HG02943 (cell line): ENCODE results near the gene PCDHGC4.
A peak's percentile ranks its signal among the peaks of the same experiment; 100 is the strongest.

Source experiments
- ATAC-seq: cut with Tn5 transposase; IDR thresholded peaks from one replicate; pipeline ENCODE4 v1.9.1; 2021; ENCODE audit warnings: mild to moderate bottlenecking, low read depth, moderate library complexity; ENCODE audit not compliant: unreplicated experiment

PCDHGC4 gene

GRCh38 chr5:141484641-141485311, at the start of gene PCDHGC4:
Gene PCDHGC4, plus strand, starts transcription at chr5:141485030. Its CDS starts 144 bp downstream, at chr5:141485174.
- no peak for ATAC-seq

DNA sequence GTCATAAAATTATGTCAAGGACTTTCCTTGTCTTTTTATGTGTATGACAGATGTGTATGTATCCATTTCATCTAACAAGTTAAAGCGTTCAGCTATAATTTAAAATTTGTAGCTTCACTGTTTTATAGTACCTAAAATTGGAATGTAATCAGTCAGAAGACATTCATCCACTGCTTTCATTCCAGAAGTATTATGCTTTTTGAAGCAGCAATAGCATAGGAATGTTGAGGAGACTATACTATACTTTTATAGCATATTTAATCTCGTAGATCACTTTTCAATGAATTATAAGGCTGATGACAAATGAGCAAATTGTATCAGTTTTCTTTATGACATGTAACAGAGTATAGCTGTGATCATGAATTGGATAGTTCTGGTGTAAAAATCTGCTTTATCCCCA, 47.6 kb upstream of the PCDHGC4 start:
- no peak for ATAC-seq

GRCh38 chr5:141439411-141440141, 45.3 kb upstream of the PCDHGC4 start:
- no peak for ATAC-seq

DNA sequence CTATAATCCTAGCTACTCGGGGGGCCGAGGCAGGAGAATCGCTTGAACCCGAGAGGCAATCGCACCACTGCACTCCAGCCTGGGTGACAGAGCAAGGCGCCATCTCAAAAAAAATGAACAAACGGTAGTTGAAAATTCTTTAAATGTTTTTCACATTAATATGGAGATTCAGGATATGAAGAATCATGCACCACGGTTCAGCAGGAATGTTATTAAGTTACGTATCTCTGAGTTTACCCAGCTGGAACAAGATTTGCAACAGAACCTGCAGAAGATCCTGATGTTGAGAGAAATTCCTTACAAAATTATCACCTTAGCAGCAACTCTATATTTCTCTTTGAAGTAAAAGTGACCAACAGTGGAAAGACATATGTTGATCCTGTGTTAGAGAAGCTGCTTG, 44.5 kb upstream of the PCDHGC4 start:
- no peak for ATAC-seq

DNA sequence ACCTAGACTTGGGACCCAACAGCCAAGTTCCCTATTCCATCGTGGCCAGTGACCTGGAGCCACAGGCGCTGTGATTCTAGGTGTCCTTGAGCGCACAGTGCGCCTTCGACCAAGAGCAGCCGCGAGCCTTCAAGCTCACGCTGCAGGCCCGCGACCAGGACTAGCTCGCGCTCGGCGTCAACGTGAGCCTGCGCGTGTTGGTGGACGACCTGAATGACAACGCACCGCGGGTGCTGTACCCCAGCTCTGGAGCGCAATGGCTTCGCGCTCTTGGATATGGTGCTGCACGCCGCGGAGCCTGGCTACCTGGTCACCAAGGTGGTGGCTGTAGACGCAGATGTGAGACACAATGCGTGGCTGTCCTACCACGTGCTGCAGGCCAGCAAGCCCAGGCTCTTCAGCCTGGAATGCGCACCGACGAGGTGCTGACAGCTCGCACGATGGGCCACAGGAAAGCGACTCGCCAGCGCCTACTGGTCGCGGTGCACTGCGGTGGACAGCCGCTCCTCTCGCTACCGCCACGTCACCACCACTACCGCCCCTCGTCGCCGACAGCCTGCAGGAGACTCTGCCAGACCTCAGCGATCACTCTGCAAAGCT, 43.2 kb upstream of the PCDHGC4 start:
- no peak for ATAC-seq

- no peak for ATAC-seq
These were observed 19.5 kb upstream of the PCDHGC4 start for GRCh38 chr5:141465351-141465750.

DNA sequence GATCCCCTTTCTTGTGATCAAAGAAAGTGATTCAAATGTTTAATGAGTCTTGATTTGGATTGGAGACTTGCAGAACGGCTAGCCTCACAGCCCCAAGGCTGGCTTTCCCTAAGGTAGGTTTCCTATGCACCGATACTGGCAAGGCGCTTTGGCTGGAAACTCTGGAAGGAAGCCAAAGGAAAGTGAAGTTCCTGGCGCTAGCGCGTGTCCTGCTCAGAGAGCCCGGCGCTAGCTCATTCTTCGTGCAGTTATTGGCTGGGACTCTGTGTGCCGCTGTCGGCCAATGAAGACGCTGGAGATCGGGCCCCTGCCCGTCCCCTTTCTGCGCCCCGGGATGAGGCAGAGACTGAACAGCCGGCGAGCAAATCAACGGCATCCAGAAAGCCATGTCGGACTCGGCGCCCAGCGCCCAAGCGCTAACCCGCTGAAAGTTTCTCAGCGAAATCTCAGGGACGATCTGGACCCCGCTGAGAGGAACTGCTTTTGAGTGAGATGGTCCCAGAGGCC, 9.2 kb upstream of the PCDHGC4 start, which contains the start of gene PCDHGC3:
Gene PCDHGC3 (plus strand): TSS at position 342 of the 507 bp plus-strand sequence. CDS start 151 bp downstream, at position 493.
- peak; percentile 67 for ATAC-seq

GRCh38 chr5:141476132-141476911, 8.5 kb upstream of the PCDHGC4 start:
- ATAC-seq = peak; percentile 35

GRCh38 chr5:141477044-141477575, 7.7 kb upstream of the PCDHGC4 start:
- no peak for ATAC-seq

DNA sequence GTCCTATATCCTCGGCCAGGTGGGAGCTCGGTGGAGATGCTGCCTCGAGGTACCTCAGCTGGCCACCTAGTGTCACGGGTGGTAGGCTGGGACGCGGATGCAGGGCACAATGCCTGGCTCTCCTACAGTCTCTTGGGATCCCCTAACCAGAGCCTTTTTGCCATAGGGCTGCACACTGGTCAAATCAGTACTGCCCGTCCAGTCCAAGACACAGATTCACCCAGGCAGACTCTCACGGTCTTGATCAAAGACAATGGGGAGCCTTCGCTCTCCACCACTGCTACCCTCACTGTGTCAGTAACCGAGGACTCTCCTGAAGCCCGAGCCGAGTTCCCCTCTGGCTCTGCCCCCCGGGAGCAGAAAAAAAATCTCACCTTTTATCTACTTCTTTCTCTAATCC, 7.0 kb upstream of the PCDHGC4 start:
- ATAC-seq = no peak

DNA sequence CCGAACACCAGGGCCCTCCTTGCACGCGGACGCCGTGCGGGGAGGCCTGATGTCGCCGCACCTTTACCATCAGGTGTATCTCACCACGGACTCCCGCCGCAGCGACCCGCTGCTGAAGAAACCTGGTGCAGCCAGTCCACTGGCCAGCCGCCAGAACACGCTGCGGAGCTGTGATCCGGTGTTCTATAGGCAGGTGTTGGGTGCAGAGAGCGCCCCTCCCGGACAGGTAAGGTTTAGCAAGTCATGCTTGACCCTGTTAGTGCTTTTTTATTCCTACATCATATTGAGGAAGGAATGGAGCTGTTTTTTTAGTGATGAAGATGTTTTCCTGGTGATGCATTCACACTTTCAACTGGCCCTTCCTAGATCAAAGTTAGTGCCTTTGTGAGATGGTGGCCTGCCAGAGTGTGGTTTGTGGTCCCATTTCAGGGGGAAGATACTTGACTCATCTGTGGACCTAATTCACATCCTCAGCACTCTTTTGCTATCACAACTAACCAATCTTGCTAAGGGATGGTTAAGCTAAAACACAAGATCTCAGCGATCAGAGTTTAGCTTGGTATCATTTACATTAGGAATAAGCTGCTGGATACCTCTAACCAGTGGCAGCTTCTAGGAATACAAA, 6.4 kb upstream of the PCDHGC4 start:
- ATAC-seq = no peak

GRCh38 chr5:141479776-141480175, 5.1 kb upstream of the PCDHGC4 start:
- ATAC-seq = no peak

GRCh38 chr5:141483902-141484301, 928 bp upstream of the PCDHGC4 start:
- no peak for ATAC-seq

DNA sequence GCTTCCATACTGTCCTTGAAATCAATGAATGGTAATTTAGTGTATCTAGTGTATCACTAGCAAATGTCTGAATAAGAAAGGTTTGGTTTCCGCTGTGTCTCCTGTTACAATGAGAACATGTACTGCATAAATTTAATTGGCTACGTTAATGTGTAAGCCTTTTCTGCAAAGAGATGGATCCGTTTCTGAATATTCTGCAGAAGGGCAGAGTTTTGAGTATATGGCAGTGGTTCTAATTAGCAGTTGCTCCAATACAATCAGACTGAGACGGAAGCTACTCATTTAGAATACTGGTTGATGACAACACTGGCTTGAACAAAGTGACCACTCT, 555 bp upstream of the PCDHGC4 start:
- no peak for ATAC-seq

DNA sequence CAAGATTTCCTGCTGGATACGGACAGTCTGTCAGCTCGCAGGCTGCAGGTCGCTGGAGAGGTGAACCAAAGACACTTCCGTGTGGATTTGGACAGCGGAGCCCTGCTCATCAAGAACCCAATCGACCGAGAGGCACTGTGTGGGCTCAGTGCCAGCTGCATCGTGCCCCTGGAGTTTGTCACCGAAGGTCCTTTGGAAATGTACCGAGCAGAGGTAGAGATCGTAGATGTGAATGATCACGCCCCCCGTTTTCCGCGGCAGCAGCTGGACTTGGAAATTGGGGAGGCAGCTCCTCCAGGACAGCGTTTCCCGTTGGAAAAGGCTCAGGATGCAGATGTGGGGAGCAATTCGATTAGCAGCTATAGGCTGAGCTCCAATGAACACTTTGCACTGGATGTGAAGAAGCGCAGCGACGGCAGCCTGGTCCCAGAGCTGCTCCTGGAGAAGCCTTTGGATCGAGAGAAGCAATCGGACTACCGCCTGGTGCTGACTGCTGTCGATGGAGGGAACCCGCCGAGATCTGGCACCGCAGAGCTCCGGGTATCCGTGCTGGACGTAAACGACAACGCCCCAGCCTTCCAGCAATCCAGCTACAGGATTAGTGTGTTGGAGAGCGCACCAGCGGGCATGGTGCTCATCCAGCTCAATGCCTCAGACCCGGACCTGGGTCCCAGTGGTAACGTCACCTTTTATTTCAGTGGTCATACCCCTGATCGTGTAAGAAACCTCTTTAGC, 658 bp downstream of the PCDHGC4 start:
- ATAC-seq = no peak

DNA sequence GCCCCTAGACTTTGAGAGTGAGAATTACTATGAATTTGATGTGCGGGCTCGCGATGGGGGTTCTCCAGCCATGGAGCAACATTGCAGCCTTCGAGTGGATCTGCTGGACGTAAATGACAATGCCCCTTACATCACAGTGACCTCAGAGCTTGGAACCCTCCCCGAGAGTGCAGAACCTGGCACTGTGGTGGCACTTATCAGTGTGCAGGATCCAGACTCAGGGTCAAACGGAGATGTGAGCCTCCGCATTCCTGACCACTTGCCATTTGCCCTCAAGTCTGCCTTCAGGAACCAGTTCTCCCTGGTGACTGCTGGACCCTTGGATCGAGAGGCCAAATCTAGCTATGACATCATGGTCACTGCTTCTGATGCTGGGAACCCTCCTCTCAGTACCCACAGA, 1.3 kb downstream of the PCDHGC4 start:
- no peak for ATAC-seq

GRCh38 chr5:141487131-141487530, 2.3 kb downstream of the PCDHGC4 start:
- no peak for ATAC-seq

GRCh38 chr5:141488591-141489561, 4.0 kb downstream of the PCDHGC4 start, which contains the start of gene PCDHGC5:
Gene PCDHGC5, plus strand, starts transcription at chr5:141489081. Its CDS starts 160 bp downstream, at chr5:141489241.
- ATAC-seq = no peak
